HG03103 (cell line): ENCODE data around the gene ZFPM1.
A peak's percentile ranks its signal among the peaks of the same experiment; 100 is the strongest.

ENCODE experiments used
- ATAC-seq: cut with Tn5 transposase; IDR thresholded peaks from one replicate; pipeline ENCODE4 v1.9.1; 2021; ENCODE audit warnings: low read depth; ENCODE audit not compliant: unreplicated experiment

ZFPM1 gene

DNA sequence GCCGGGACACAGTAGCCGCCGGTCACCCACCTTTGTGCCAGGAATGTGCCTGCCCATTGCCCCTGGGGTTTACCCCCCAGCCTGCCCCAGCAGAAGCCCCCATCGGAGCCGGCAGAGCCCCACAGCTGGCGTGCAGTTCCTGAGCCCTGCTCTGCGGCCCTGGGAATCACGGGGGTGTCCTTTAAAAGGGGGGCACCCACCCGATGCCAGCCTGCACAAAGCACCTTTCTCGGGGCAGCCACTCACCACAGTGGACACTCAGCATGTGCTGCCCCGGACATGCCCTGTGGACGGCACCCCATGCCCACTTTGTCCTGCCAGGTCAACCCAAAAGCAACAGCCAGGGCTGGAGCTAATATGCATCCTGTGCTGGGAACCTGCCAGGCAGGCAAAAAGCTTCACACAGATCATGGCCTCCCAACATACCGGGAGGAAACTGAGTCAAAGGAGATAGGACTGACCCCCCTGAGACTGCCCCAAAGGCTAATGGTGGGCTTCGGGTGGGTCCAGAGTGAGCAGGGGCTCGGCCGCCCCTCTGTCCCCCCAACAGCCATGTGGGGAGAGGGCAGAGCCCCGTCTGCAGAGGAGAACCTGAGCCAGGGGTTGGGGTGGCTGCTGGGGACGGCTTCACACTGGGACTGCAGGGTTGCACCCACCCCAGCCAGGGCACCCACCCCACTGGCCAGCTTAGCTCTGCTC lies 71.3 kb downstream of the ZFPM1 start:
- ATAC-seq: no peak

DNA sequence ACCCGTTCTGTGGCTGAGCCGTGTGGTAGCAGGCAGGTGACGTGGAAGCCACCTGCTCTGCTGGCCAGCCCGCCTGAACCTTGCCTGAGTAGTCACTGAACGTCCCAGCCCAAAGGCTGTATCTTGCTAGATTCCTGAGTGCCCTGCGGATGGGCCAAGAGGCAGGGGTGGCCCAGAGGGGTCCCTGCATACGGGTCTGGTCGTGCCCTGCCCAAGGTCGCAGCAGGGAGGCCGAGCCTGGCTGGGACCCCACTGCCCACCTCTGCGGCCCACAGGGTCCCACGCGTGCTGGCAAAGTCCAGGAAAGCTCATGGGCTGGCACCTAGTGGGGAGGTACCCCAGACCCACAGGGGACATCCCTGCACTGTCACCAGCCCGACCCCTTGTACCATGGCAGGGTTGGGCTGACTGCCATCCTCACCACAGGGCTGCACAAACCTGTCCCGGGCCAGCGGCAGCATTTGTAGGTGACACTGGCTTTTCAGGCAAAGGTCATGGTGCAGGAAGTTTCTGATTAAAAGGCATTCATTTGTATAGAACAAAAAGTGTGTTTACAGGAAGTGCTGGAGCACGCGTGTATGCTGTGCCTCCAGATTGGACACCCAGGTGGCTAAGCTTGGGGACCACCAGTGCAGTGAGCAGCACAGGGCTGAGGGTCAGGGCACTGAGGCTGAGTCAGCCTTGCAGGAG lies 72.0 kb downstream of the ZFPM1 start:
- no peak for ATAC-seq

- no peak for ATAC-seq
These were observed 72.5 kb downstream of the ZFPM1 start for GRCh38 chr16:88525663-88525990.

- no peak for ATAC-seq
These were observed 73.2 kb downstream of the ZFPM1 start for GRCh38 chr16:88526008-88526905.

- no peak for ATAC-seq
These were observed 73.8 kb downstream of the ZFPM1 start for GRCh38 chr16:88526906-88527185.

GRCh38 chr16:88527186-88527936 lies 74.3 kb downstream of the ZFPM1 start:
- no peak for ATAC-seq

GRCh38 chr16:88527937-88528743 lies 75.1 kb downstream of the ZFPM1 start:
- no peak for ATAC-seq

GRCh38 chr16:88528902-88529318 lies 75.8 kb downstream of the ZFPM1 start:
- no peak for ATAC-seq

DNA sequence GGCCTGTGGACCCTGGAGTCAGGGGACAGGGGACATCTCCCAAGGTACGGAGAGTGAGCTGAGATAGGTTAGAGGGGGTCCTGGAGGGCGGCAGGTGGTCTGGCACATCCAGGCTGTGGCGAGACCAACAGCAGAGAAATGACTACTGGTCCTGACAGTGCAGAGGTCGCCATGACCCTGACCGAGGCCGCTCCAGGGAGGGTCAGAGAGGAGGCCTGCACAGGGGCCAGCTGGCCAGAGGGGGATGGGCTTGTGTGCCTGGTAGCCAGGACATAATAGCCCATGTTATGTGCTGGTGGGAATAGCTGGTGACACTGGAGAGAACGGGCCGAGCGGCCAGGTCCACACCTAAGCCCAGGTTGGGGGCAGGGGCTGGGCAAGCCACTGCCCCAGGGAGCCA lies 76.5 kb downstream of the ZFPM1 start:
- no peak for ATAC-seq

DNA sequence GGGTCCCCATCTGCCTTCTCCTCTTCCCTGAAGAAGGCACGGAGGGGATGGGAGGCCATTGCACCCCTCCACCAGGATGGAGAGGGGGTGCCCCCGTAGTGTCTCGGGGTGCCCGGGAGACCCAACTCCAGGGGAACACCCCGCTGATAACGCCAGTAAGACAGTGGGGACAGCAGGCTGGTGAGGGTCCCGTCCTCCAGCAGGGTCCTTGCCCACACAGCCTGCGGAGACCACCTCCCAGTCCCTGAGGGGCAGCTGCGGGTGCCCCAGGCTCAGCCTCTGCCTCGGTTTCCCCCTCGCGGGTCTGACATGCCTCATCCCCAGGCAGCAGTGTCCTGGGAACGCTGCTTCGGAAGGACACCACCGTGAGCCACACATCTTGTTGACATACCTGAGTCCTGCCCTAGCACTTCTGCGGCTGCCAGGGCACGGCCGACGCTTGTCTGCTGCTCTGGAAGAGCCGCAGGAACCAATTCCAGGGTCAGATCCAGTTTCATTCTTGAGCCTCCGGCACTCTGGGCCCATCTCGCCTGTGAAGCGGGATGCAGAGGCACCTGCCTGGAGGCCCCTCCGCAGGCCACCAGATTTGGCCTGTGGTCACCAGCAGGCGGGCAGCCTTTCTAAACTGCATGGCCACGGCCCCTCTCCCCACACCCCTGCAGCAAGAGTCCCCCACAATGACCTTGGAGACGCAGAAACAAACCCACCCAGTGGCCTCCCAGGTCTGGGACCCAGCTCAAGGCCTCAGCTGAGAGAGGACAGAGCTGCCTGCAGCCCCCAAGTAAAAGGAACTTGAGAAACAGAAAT lies 77.2 kb downstream of the ZFPM1 start:
- no peak for ATAC-seq

DNA sequence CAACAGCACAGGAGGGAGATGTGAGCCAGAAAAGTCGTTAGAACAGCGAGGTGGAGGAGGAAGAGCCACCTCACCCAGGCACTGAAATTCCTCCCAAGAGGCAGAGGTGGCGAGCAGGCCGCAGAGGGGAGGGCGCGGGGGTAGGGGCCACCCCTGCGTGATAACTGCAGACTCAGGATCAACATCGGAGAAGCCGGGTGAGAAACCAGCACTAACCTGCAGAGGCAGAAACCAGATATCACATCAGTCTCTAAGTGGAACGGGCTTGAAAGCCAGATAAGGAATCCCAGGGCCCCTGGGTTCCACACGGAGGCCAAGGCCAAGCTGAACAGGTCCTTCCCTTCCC lies 77.8 kb downstream of the ZFPM1 start:
- ATAC-seq: no peak

DNA sequence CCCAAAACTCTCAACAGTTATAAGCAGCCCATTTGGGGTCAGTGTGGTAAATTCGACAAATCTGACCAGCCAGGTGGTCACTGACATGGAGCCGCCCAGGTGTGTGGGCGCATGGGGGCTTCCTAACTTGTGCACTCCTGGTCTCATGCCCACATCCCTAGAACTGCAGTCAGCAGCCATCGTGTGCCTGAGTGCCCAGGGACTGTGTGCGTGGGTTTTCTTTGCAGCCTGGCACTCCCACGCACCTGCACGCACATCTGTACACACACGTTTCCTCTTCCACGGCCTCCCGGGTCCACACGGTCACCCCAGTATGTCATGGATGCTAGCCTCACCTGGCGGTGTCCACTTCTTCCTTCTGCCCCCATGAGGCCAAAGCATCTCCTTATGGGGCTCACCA lies 78.3 kb downstream of the ZFPM1 start:
- no peak for ATAC-seq

GRCh38 chr16:88531931-88532433 lies 78.9 kb downstream of the ZFPM1 start:
- no peak for ATAC-seq

- ATAC-seq: no peak
These were observed 79.6 kb downstream of the ZFPM1 start for GRCh38 chr16:88532434-88533241.

- ATAC-seq: no peak
These were observed 80.4 kb downstream of the ZFPM1 start for GRCh38 chr16:88533381-88533917.

DNA sequence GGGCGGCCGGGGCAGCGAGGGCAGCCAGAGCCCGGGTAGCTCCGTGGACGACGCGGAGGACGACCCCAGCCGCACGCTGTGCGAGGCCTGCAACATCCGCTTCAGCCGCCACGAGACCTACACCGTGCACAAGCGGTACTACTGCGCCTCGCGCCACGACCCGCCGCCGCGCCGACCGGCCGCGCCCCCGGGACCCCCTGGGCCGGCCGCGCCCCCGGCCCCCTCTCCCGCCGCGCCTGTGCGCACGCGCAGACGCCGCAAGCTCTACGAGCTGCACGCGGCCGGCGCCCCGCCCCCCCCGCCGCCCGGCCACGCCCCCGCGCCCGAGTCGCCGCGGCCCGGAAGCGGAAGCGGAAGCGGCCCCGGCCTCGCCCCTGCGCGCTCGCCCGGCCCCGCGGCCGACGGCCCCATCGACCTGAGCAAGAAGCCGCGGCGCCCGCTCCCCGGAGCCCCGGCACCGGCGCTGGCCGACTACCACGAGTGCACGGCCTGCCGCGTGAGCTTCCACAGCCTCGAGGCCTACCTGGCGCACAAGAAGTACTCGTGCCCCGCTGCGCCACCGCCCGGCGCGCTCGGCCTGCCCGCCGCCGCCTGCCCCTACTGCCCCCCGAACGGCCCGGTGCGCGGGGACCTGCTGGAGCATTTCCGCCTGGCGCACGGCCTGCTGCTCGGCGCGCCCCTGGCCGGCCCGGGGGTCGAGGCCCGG lies 81.0 kb downstream of the ZFPM1 start:
- ATAC-seq: peak; percentile 49

DNA sequence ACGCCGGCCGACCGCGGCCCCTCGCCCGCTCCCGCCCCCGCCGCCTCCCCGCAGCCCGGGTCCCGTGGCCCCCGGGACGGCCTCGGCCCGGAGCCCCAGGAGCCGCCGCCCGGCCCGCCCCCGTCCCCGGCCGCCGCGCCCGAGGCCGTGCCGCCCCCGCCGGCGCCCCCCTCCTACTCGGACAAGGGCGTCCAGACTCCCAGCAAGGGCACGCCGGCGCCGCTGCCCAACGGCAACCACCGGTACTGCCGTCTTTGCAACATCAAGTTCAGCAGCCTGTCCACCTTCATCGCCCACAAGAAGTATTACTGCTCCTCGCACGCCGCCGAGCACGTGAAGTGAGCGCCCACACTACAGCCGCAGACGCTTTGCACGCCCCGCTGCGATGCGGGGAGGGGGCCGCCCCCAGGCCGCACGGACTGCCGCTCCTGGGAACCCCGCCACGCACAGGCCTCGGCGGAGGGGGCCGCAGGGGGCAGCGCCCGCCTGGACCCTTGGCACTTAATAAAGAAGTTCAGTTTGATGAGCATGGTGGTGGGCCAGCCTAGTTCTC lies 81.6 kb downstream of the ZFPM1 start:
- ATAC-seq: no peak
